Measurements from ENCODE around the gene MMP20. TPM values are rescaled to one million over a fixed set of nuclear protein-coding genes. Genes with fewer than 3 reads are reported as not detected.

MMP20 gene
- total and polyA plus RNA-seq, 2 of the 13 experiments (the other 11 are each of a cell fraction or from before 2014, with no cell fraction given): 0.05 TPM; not detected in 1

GRCh38 chr11:102582140-102582539, 43.0 kb downstream of the MMP20 start (continued):
- TF ChIP-seq ZNF101 (CRISPR knock-in tag; IDR thresholded peaks at IDR 0.05; ENCODE audit: borderline replicate concordance, low read depth) (no peak), EED (CRISPR knock-in tag; IDR thresholded peaks at IDR 0.05) (no peak), ZFX (CRISPR knock-in tag; IDR thresholded peaks at IDR 0.05; ENCODE audit: low read depth) (no peak), ATF4 (CRISPR knock-in tag; IDR thresholded peaks at IDR 0.05) (no peak), TAF1 (CRISPR knock-in tag; IDR thresholded peaks at IDR 0.05) (no peak), CHD4 (IDR thresholded peaks at IDR 0.05; ENCODE audit: borderline replicate concordance, low read length) (no peak), SMAD3 (CRISPR knock-in tag; IDR thresholded peaks at IDR 0.05) (no peak), ATF5 (CRISPR knock-in tag; IDR thresholded peaks at IDR 0.05; ENCODE audit: low read depth) (no peak), TFE3 (CRISPR knock-in tag; IDR thresholded peaks at IDR 0.05) (no peak), DMAP1 (CRISPR knock-in tag; IDR thresholded peaks at IDR 0.05) (no peak)

- H2AFZ ChIP-seq (ENCODE audit: low read length): no peak overlapping the region
- no peaks in the 10 kb centered on the region for H3K27me3 ChIP-seq (ENCODE audit: control insufficient read depth in 1 of 2, insufficient read depth in 2 of 2, low read length in 2 of 2)
- ChIA-PET POLR2A (interaction anchor here (1.5 kb wide), 1 partner anchor 17 kb away, joined by 4 read pairs; no protein-coding TSS in a partner anchor), CTCF (ENCODE audit: low intra/inter-chr PET ratio, low total read pairs) (no interaction called here)
- H3K4me2 ChIP-seq (ENCODE audit: low read depth, low read length): peak overlapping the region; percentile 44; the same call in 1 of the 2 replicates
- H3K9ac ChIP-seq (ENCODE audit: insufficient read depth, low read depth, low read length): no peak overlapping the region
- peaks cover 18% of the 10 kb centered on the region for H3K4me1 ChIP-seq (ENCODE audit: insufficient read depth, low read length)
- H3K27ac ChIP-seq (ENCODE audit: extremely low read length, insufficient read depth, low read length): no peak overlapping the region
- DNase-seq (ENCODE audit: low spot score) (no peak), FAIRE-seq (no peak), ATAC-seq (no peak)
- no peaks in the 10 kb centered on the region for H3K9me3 ChIP-seq (ENCODE audit: low read length)
- no peaks in the 10 kb centered on the region for H4K20me1 ChIP-seq (ENCODE audit: insufficient read depth, low read length)
- 12% methylated on average over 4 of the region's 4 CpGs for WGBS (ENCODE audit: low lambda C conversion rate)
- intact Hi-C loops (cut with micrococcal nuclease; ENCODE audit: unreplicated experiment): no loop called here
- H3K4me3 ChIP-seq (replicated peaks in 1 of 3; ENCODE audit: insufficient read depth in 1 of 3, low read depth in 2 of 3, low read length in 3 of 3): no peak overlapping the region
- TF ChIP-seq ZMYM3 (CRISPR knock-in tag; IDR thresholded peaks at IDR 0.05): no peak
- TF ChIP-seq DZIP1 (CRISPR knock-in tag; IDR thresholded peaks at IDR 0.05): no peak
- TF ChIP-seq SALL1 (CRISPR knock-in tag; IDR thresholded peaks at IDR 0.05): peak; percentile 14; the same call in 1 of the 2 replicates
- BruUV-seq (replicated peaks): no TSS peak
- H3K36me3 ChIP-seq (replicated peaks in 1 of 2; ENCODE audit: control insufficient read depth in 1 of 2, insufficient read depth in 2 of 2, low read length in 2 of 2): no peaks in the 10 kb centered on the region
- in situ Hi-C loops (cut with HindIII; ENCODE audit: extremely low pct_ligation_motif_present, low pct_unique_long_range_greater_than_20kb): no loop called here
- H3K79me2 ChIP-seq (ENCODE audit: insufficient read depth, low read length): no peaks in the 10 kb centered on the region
Measured at GRCh38 chr11:102581066-102581465, 44.1 kb downstream of the MMP20 start.

All from HepG2 (cell line).